ENCODE data around the gene ICOS.
"Not testable (repeated sequence)": the region's sequence is repeated elsewhere in the genome, so short reads cannot be mapped to it uniquely, and the experiment has no call there.

The ICOS gene

GRCh38 chr2:203918839-203919238, 17.7 kb upstream of the ICOS start:
- DNase-seq = no peak

- DNase-seq = no peak
Measured at GRCh38 chr2:203925512-203926158, 10.9 kb upstream of the ICOS start.

GRCh38 chr2:203928849-203929248, 7.7 kb upstream of the ICOS start:
- DNase-seq = no peak

- DNase-seq = not testable (repeated sequence)
Measured at GRCh38 chr2:203931262-203931661, 5.3 kb upstream of the ICOS start.

- no peak for DNase-seq
Measured at GRCh38 chr2:203934041-203934492, 2.5 kb upstream of the ICOS start.

- no peak for DNase-seq
Measured at GRCh38 chr2:203934711-203935438, 1.7 kb upstream of the ICOS start.

- DNase-seq = no peak
Measured at GRCh38 chr2:203935568-203935967, 995 bp upstream of the ICOS start.

GRCh38 chr2:203936949-203937348, 386 bp downstream of the ICOS start:
- no peak for DNase-seq

GRCh38 chr2:203937788-203938187, 1.2 kb downstream of the ICOS start:
- DNase-seq = no peak

- no peak for DNase-seq
Measured at GRCh38 chr2:203940039-203940438, 3.5 kb downstream of the ICOS start.

- DNase-seq = not testable (repeated sequence)
Measured at GRCh38 chr2:203943493-203944382, 7.2 kb downstream of the ICOS start.

GRCh38 chr2:203948733-203949132, 12.2 kb downstream of the ICOS start:
- no peak for DNase-seq

GRCh38 chr2:203949228-203949627, 12.7 kb downstream of the ICOS start:
- no peak for DNase-seq

GRCh38 chr2:203951366-203951902, 14.9 kb downstream of the ICOS start:
- no peak for DNase-seq

GRCh38 chr2:203959265-203959664, 22.7 kb downstream of the ICOS start:
- DNase-seq = no peak

- DNase-seq = no peak
Measured at GRCh38 chr2:203959672-203960071, 23.1 kb downstream of the ICOS start.

GRCh38 chr2:203960811-203961210, 24.2 kb downstream of the ICOS start:
- no peak for DNase-seq

- DNase-seq = not testable (repeated sequence)
Measured at GRCh38 chr2:203965190-203965589, 28.6 kb downstream of the ICOS start.

GRCh38 chr2:203971251-203971650, 34.7 kb downstream of the ICOS start:
- no peak for DNase-seq

GRCh38 chr2:203972066-203972465, 35.5 kb downstream of the ICOS start:
- DNase-seq = no peak

GRCh38 chr2:203973000-203973399, 36.4 kb downstream of the ICOS start:
- no peak for DNase-seq

GRCh38 chr2:203973676-203974075, 37.1 kb downstream of the ICOS start:
- no peak for DNase-seq

GRCh38 chr2:203975912-203976311, 39.3 kb downstream of the ICOS start:
- no peak for DNase-seq
